Heart right ventricle (tissue), 16 donors: ENCODE results near the gene DIP2C. TPM values are rescaled to one million over a fixed set of nuclear protein-coding genes. Genes with fewer than 3 reads are reported as not detected.
A peak's percentile ranks its signal among the peaks of the same experiment; 100 is the strongest.

Experiments used
- ATAC-seq, 8 donors: fragments of 200-7000 bp; cut with Tn5 transposase; one replicate each; pipeline ENCODE4 v1.9.1; 2020; ENCODE audit warnings: mild to moderate bottlenecking in 8 of 8, moderate library complexity in 8 of 8, moderate number of reproducible peaks in 1 of 8
- DNase-seq, 2 donors: peaks; one replicate each; pipeline ENCODE4 v3.0.0-alpha.2; 2020
- H3K27ac ChIP-seq, 10 donors: fragments of 200-600 bp; sonication (generic) in 2 of 10; one replicate each; pipeline versions ENCODE4 v1.5.0 to v1.8.0; 2020 to 2022; ENCODE audit warnings: mild to moderate bottlenecking in 3 of 10
- H3K27me3 ChIP-seq, 7 donors: fragments of 200-600 bp; one replicate each; pipeline ENCODE4 v1.8.0; 2021 to 2022; ENCODE audit warnings: mild to moderate bottlenecking in 2 of 7
- H3K36me3 ChIP-seq, 9 donors: fragments of 200-600 bp; sonication (generic) in 1 of 9; one replicate each; pipeline versions ENCODE4 v1.5.0 to v1.8.0; 2020 to 2022; ENCODE audit warnings: mild to moderate bottlenecking in 2 of 9
- H3K4me1 ChIP-seq, 9 donors: fragments of 200-600 bp; sonication (generic) in 1 of 9; one replicate each; pipeline versions ENCODE4 v1.5.0 to v1.8.0; 2020 to 2022; ENCODE audit warnings: mild to moderate bottlenecking in 4 of 9
- H3K4me3 ChIP-seq, 10 donors: fragments of 200-600 bp; sonication (generic) in 2 of 10; one replicate each; pipeline versions ENCODE4 v1.5.0 to v1.8.0; 2020 to 2022; ENCODE audit warnings: mild to moderate bottlenecking in 7 of 10, moderate library complexity in 2 of 10
- H3K9me3 ChIP-seq, 11 donors: fragments of 200-600 bp in 10 of 11; sonication (generic) in 2 of 11; one replicate each; pipeline versions ENCODE4 v1.5.0 to v1.8.0; 2013 to 2022; ENCODE audit warnings: mild to moderate bottlenecking in 2 of 11, control low read depth in 1 of 11, moderate library complexity in 1 of 11
- WGBS, 2 donors: extraction: QIAGEN DNeasy Blood & Tissue Kit; methylation state at CpG; one replicate each; pipeline ENCODE4 v1.1.7; 2013; ENCODE audit warnings: inconsistent platforms in 1 of 2; 5-methylcytosine and 5-hydroxymethylcytosine counted together
- intact Hi-C, 10 donors: fragments of 100-400 bp; cut with DNase I; formaldehyde crosslinking; loops; one replicate each; pipeline versions ENCODE4 v1.11.1 to v1.14.2; 2022
- polyA plus RNA-seq, 2 donors: library from polyadenylated mRNA; stranded (reverse); fragments of 200-250 nt; gene quantifications; one replicate each; pipeline ENCODE4 v1.2.3, GENCODE V29; 2013
- total RNA-seq, 10 donors: library from RNA; stranded (reverse); fragmentation: NEBNext Ultra II Directional in 3 of 10; extraction: Animal tissue kit (Norgen Biotek cat#: 25700) in 3 of 10; gene quantifications; one replicate each; pipeline versions ENCODE4 v1.2.1 to v1.2.4, GENCODE V29; 2021 to 2023
- TF ChIP-seq, protein P1 (sequence below), 9 donors: fragments of 200-600 bp; sonication (generic) in 2 of 9; IDR thresholded peaks; one replicate each; pipeline versions ENCODE4 v1.5.0 to v1.8.0; 2021 to 2022; ENCODE audit warnings: antibody characterized with exemption in 9 of 9, mild to moderate bottlenecking in 5 of 9, moderate library complexity in 1 of 9
- donor health status: Arrhythmogenic right ventricular cardiomyopathy.
- donor health status: ischemic (EF 13 %, LVEDD 7.1; RV severe dilation, severe dysfunction).
- donor health status: healthy with polysubstance abuse.
- donor health status: DM: no; HTN: yes; CAD: no.
- donor health status: DM: no; HTN: no; CAD: no.
- donor health status: ischemic (EF 25% LVEDD 6.9; RV normal size, moderate dysfunction).
- donor health status: ischemic (EF 25% LVEDD 5.7; RV mildly dilated, moderate dysfunction).
- donor health status: healthy.
- donor health status: DM: yes; HTN: yes; CAD: no.
- donor health status: Ischemic cardiomyopathy.
- donor health status: ischemic (EF 35%, LVEDD 5.7; RV mildly dilated, moderate dysfunction).
- donor health status: nonischemic (EF 11% LVEDD 7.7; RV severe dilation, severe dysfunction).
- donor health status: DM: yes; HTN: yes; CAD: no.
- donor health status: PGD.
- donor health status: ischemic (EF 29% LVEDD 5.4; RV normal size, mild dysfunction).
- donor health status: nonischemic (EF 23%, LVEDD 6.1; RV moderate dilation, normal function).

The DIP2C gene
- total and polyA plus RNA-seq, 12 donors = 7.1 to 48.2 (median 33.7) TPM

GRCh38 chr10:605632-606325 is 83.7 kb downstream of the DIP2C start:
- DNase-seq = no peak
- Histone ChIP-seq H3K27me3 (no peaks in the 10 kb centered on the region), H3K27ac (no peak overlapping the region), H3K9me3 (no peaks in the 10 kb centered on the region), H3K4me3 (no peak overlapping the region), H3K4me1 (peaks cover 8 to 56% (median 29%) of the 10 kb centered on the region in 9 donors), H3K36me3 (no peaks in the 10 kb centered on the region)
- ATAC-seq = no peak
- intact Hi-C loops = no loop called here
- TF ChIP-seq, protein P1, sequence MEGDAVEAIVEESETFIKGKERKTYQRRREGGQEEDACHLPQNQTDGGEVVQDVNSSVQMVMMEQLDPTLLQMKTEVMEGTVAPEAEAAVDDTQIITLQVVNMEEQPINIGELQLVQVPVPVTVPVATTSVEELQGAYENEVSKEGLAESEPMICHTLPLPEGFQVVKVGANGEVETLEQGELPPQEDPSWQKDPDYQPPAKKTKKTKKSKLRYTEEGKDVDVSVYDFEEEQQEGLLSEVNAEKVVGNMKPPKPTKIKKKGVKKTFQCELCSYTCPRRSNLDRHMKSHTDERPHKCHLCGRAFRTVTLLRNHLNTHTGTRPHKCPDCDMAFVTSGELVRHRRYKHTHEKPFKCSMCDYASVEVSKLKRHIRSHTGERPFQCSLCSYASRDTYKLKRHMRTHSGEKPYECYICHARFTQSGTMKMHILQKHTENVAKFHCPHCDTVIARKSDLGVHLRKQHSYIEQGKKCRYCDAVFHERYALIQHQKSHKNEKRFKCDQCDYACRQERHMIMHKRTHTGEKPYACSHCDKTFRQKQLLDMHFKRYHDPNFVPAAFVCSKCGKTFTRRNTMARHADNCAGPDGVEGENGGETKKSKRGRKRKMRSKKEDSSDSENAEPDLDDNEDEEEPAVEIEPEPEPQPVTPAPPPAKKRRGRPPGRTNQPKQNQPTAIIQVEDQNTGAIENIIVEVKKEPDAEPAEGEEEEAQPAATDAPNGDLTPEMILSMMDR (IDR thresholded peaks at IDR 0.05) = no peak
- 93 to 94% methylated on average over 25 of the region's 25 CpGs for WGBS, 2 donors

- Histone ChIP-seq H3K27me3 (no peaks in the 10 kb centered on the region), H3K4me3 (no peak overlapping the region), H3K27ac (no peak overlapping the region), H3K9me3 (no peaks in the 10 kb centered on the region), H3K4me1 (peaks cover 8 to 59% (median 30%) of the 10 kb centered on the region in 9 donors), H3K36me3 (no peaks in the 10 kb centered on the region)
- intact Hi-C loops = loop anchor here in 1 of 10 donors (5.0 kb wide), 1 partner anchor 93 kb away; no protein-coding TSS in a partner anchor
- ATAC-seq = no peak
- TF ChIP-seq, protein P1 (IDR thresholded peaks at IDR 0.05) = no peak
- no peak for DNase-seq
- WGBS, 2 donors = 87 to 89% methylated on average over 21 of the region's 21 CpGs
Measured at GRCh38 chr10:604716-605631, 84.5 kb downstream of the DIP2C start.

- intact Hi-C loops = loop anchor here in 1 of 10 donors (5.0 kb wide), 1 partner anchor 91 kb away; no protein-coding TSS in a partner anchor
- no peak for DNase-seq
- WGBS, 2 donors = 77 to 83% methylated on average over 6 of the region's 6 CpGs
- H3K4me3 ChIP-seq = no peak overlapping the region
- no peaks in the 10 kb centered on the region for H3K36me3 ChIP-seq
- peaks cover 6 to 58% (median 31%) of the 10 kb centered on the region in 9 donors for H3K4me1 ChIP-seq
- TF ChIP-seq, protein P1 (IDR thresholded peaks at IDR 0.05) = no peak
- H3K9me3 ChIP-seq = no peaks in the 10 kb centered on the region
- H3K27me3 ChIP-seq = no peaks in the 10 kb centered on the region
- peak in 1 of 8 donors; percentile 27 for ATAC-seq
- H3K27ac ChIP-seq = no peak overlapping the region
Measured at GRCh38 chr10:603745-604144, 85.7 kb downstream of the DIP2C start.

GRCh38 chr10:602391-603005 is 87.0 kb downstream of the DIP2C start:
- Histone ChIP-seq H3K4me3 (no peak overlapping the region), H3K27me3 (no peaks in the 10 kb centered on the region), H3K27ac (no peak overlapping the region), H3K4me1 (peaks cover 8 to 62% (median 31%) of the 10 kb centered on the region in 9 donors), H3K36me3 (no peaks in the 10 kb centered on the region), H3K9me3 (no peaks in the 10 kb centered on the region)
- ATAC-seq (no peak), DNase-seq (no peak)
- 90 to 91% methylated on average over 18 of the region's 18 CpGs for WGBS, 2 donors
- TF ChIP-seq, protein P1 (IDR thresholded peaks at IDR 0.05) = no peak
- intact Hi-C loops = loop anchor here in 1 of 10 donors (5.0 kb wide), 1 partner anchor 90 kb away; no protein-coding TSS in a partner anchor
